DOHH2 (cell line): ENCODE measurements around the gene DRGX.

Source experiments
- H3F3A ChIP-seq: fragments of 200-600 bp; sonication (generic), shearing (Covaris generic); 2 replicates; pipeline ENCODE4 v1.6.0; 2016; ENCODE audit warnings: antibody characterized with exemption, mild to moderate bottlenecking; ENCODE audit not compliant: control insufficient read depth, insufficient read depth
- H3K27ac ChIP-seq: fragments of 200-600 bp; sonication (generic); 2 replicates; pipeline ENCODE4 v1.5.1; 2014; ENCODE audit warnings: low read depth, mild to moderate bottlenecking, low read length, moderate library complexity
- H3K27me3 ChIP-seq: fragments of 200-600 bp; sonication (generic); 2 replicates; pipeline ENCODE4 v1.6.1; 2014; ENCODE audit warnings: mild to moderate bottlenecking, low read length, mixed read lengths; ENCODE audit not compliant: control insufficient read depth
- H3K36me3 ChIP-seq: fragments of 200-600 bp; sonication (generic); 2 replicates; pipeline ENCODE4 v1.6.1; 2014; ENCODE audit warnings: mild to moderate bottlenecking, low read length, moderate library complexity, mixed read lengths; ENCODE audit not compliant: control insufficient read depth
- H3K4me1 ChIP-seq: fragments of 200-600 bp; sonication (generic); 2 replicates; pipeline ENCODE4 v1.6.1; 2014; ENCODE audit warnings: mild to moderate bottlenecking, low read length, mixed read lengths; ENCODE audit not compliant: control insufficient read depth
- H3K4me2 ChIP-seq: fragments of 200-600 bp; sonication (generic); 2 replicates; pipeline ENCODE4 v1.6.0; 2014; ENCODE audit warnings: mild to moderate bottlenecking, low read length, moderate library complexity
- H3K4me3 ChIP-seq: fragments of 200-600 bp; sonication (generic); 2 replicates; pipeline ENCODE4 v1.5.1; 2014; ENCODE audit warnings: mild to moderate bottlenecking, low read length, mixed read lengths
- H3K79me2 ChIP-seq: fragments of 200-600 bp; sonication (generic); 2 replicates; pipeline ENCODE4 v1.6.1; 2014; ENCODE audit warnings: mild to moderate bottlenecking, low read length, mixed read lengths; ENCODE audit not compliant: control insufficient read depth
- H3K9me2 ChIP-seq: fragments of 200-600 bp; sonication (generic); replicated peaks from 2 replicates; pipeline ENCODE4 v1.6.1; 2014; ENCODE audit warnings: mild to moderate bottlenecking, low read length, mixed read lengths; ENCODE audit not compliant: control insufficient read depth
- H3K9me3 ChIP-seq: fragments of 200-600 bp; sonication (generic); 2 replicates; pipeline ENCODE4 v1.6.1; 2014; ENCODE audit warnings: antibody characterized with exemption, low read length, mixed read lengths; ENCODE audit not compliant: control insufficient read depth, insufficient read depth
- H4K20me1 ChIP-seq: fragments of 200-600 bp; sonication (generic); 2 replicates; pipeline ENCODE4 v1.6.0; 2014; ENCODE audit warnings: low read depth, mild to moderate bottlenecking, antibody characterized with exemption, low read length, moderate library complexity; ENCODE audit not compliant: control insufficient read depth, insufficient read depth
- CTCF ChIP-seq: fragments of 200-600 bp; sonication (generic); IDR thresholded peaks from one replicate; pipeline ENCODE4 v1.5.1; 2014; ENCODE audit warnings: antibody characterized with exemption, mild to moderate bottlenecking, low read depth, low read length; ENCODE audit not compliant: poor library complexity, severe bottlenecking
- EZH2phosphoT487 ChIP-seq: fragments of 200-600 bp; sonication (generic); IDR thresholded peaks from 2 replicates; pipeline ENCODE4 v1.6.1; 2017; ENCODE audit warnings: borderline replicate concordance, mild to moderate bottlenecking, antibody characterized with exemption, low read length, moderate library complexity, mixed read lengths

The DRGX gene

DNA sequence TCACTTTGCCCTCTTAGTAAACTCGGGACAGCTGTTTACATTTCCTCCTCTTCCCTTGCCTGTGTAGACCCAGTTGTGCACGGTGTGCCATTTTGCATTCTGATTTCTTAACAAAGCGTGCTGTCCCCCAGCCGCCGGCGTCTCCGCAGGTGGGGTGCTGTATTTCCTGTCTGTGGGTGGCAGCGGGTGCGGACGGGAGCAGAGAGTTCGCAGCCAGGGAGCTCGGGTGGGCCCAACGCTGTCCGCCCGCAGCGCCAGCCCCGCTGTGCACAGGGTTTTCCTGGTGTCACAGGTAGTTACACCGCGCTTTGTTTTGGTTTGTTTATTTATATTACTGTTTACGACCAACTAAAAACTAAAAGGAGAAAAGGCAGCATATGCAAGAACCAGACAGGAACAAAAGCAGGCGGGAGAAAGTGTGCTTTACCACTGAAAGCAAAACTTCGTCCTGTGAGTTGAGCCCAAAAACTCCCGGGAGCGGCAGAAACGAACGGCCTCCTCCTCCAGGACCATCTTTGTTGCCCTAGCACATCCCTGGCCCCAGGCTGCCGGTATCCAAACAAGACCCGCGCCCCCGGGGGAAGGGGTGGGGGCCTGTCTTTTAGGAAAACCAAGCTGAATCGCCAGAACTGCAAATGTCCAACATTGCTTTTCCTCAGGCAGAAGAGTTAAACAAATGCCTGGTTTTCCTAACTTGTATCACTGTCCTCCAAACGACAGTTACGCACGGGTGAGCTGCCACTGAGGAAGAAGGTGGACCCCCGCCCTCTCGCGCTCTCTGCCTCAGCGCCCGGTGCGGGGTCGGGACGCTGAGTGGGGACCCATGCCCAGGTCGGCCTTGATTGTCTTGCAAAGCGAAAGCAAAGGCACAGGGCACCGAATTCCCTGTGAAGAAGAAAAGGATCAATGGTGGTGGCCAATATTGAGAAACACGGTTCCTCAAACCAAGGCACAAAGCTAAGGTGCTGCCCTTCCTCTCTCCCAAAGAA is 45.9 kb upstream of the DRGX start:
- H3K9me3 ChIP-seq: no peaks in the 10 kb centered on the region
- H3K4me2 ChIP-seq: peak overlapping the region; percentile 8; the same call in 1 of the 2 replicates
- H3K36me3 ChIP-seq: no peaks in the 10 kb centered on the region
- H3K9me2 ChIP-seq: no peaks in the 10 kb centered on the region
- H3F3A ChIP-seq: no peaks in the 10 kb centered on the region
- peaks cover 4% of the 10 kb centered on the region; the same call in 1 of the 2 replicates for H3K4me1 ChIP-seq
- no peaks in the 10 kb centered on the region for H3K79me2 ChIP-seq
- H3K4me3 ChIP-seq: no peak overlapping the region
- TF ChIP-seq CTCF: no peak
- no peak for TF ChIP-seq EZH2phosphoT487
- H4K20me1 ChIP-seq: no peaks in the 10 kb centered on the region
- H3K27me3 ChIP-seq: no peaks in the 10 kb centered on the region
- no peak overlapping the region for H3K27ac ChIP-seq

DNA sequence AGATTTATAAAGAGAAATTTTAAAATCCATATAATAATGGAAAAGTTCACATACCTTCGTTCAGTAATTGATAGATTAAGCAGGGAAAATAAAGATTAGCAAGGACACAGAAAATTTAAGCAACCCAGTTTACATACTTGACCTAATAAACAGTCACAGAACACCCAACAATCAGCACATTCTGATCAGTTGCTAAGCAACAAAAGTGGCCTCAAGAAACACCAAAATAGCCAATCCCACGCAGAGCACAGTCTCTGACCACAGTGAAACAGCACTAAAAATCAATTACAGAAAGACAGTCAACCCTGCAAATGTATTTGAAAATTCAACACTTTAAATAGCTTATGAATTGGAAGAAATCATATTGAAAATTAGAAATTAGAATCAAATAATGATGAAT is 39.3 kb upstream of the DRGX start:
- H3K27ac ChIP-seq: no peak overlapping the region

GRCh38 chr10:49433069-49433468 is 37.2 kb upstream of the DRGX start:
- Histone ChIP-seq H3K36me3 (no peaks in the 10 kb centered on the region), H3K9me2 (no peaks in the 10 kb centered on the region), H3K27me3 (no peaks in the 10 kb centered on the region), H3K4me1 (no peaks in the 10 kb centered on the region), H3F3A (no peaks in the 10 kb centered on the region), H3K4me3 (no peak overlapping the region), H3K4me2 (no peak overlapping the region), H3K27ac (no peak overlapping the region), H3K79me2 (no peaks in the 10 kb centered on the region), H3K9me3 (no peaks in the 10 kb centered on the region), H4K20me1 (no peaks in the 10 kb centered on the region)
- TF ChIP-seq EZH2phosphoT487 (no peak), CTCF (no peak)

More for the DNA sequence above, 39.3 kb upstream of the DRGX start:
- Histone ChIP-seq H3K4me2 (no peak overlapping the region), H3K9me3 (no peaks in the 10 kb centered on the region), H3K27me3 (no peaks in the 10 kb centered on the region), H3K79me2 (no peaks in the 10 kb centered on the region), H3F3A (no peaks in the 10 kb centered on the region), H3K4me3 (no peak overlapping the region), H4K20me1 (no peaks in the 10 kb centered on the region), H3K4me1 (no peaks in the 10 kb centered on the region), H3K9me2 (no peaks in the 10 kb centered on the region), H3K36me3 (no peaks in the 10 kb centered on the region)
- no peak for TF ChIP-seq EZH2phosphoT487
- no peak for TF ChIP-seq CTCF
